Hepatocyte (in vitro differentiated cells): Measurements from ENCODE around the gene MED6. TPM values are rescaled to one million over a fixed set of nuclear protein-coding genes. Genes with fewer than 3 reads are reported as not detected.

ENCODE experiments used
- DNase-seq: peaks from one replicate; pipeline ENCODE4 v3.0.0-alpha.2; 2016; ENCODE audit warnings: low spot score
- H2AFZ ChIP-seq: fragments of 200-600 bp; sonication (generic); 2 replicates; pipeline ENCODE4 v1.6.0; 2016; ENCODE audit warnings: antibody characterized with exemption, mild to moderate bottlenecking
- H3K27ac ChIP-seq: fragments of 200-600 bp; sonication (generic); 2 replicates; pipeline ENCODE4 v1.5.1; 2016; ENCODE audit warnings: mild to moderate bottlenecking
- H3K27me3 ChIP-seq: fragments of 200-600 bp; sonication (generic); 2 replicates; pipeline ENCODE4 v1.6.1; 2016
- H3K36me3 ChIP-seq: fragments of 200-600 bp; sonication (generic); replicated peaks from 2 replicates; pipeline ENCODE4 v1.5.1; 2016; ENCODE audit warnings: low read depth; ENCODE audit not compliant: insufficient read depth
- H3K4me1 ChIP-seq: fragments of 200-600 bp; sonication (generic); 2 replicates; pipeline ENCODE4 v1.5.1; 2016; ENCODE audit warnings: mild to moderate bottlenecking, moderate library complexity; ENCODE audit not compliant: insufficient read depth
- H3K4me2 ChIP-seq: fragments of 200-600 bp; sonication (generic); 2 replicates; pipeline ENCODE4 v1.6.0; 2016
- H3K4me3 ChIP-seq: fragments of 200-600 bp; sonication (generic); 2 replicates; pipeline ENCODE4 v1.5.1; 2016; ENCODE audit warnings: mild to moderate bottlenecking
- H3K79me2 ChIP-seq: fragments of 200-600 bp; sonication (generic); 2 replicates; pipeline ENCODE4 v1.6.0; 2017; ENCODE audit warnings: mild to moderate bottlenecking
- H3K9me2 ChIP-seq: fragments of 200-600 bp; sonication (generic); replicated peaks from 2 replicates; pipeline ENCODE4 v1.6.0; 2017; ENCODE audit warnings: mild to moderate bottlenecking; ENCODE audit not compliant: insufficient read depth
- H3K9me3 ChIP-seq: fragments of 200-600 bp; sonication (generic); 2 replicates; pipeline ENCODE4 v1.5.1; 2016; ENCODE audit warnings: low read depth, mild to moderate bottlenecking
- H4K20me1 ChIP-seq: fragments of 200-600 bp; sonication (generic); 2 replicates; pipeline ENCODE4 v1.6.0; 2016; ENCODE audit warnings: mild to moderate bottlenecking; ENCODE audit not compliant: insufficient read depth, poor library complexity, severe bottlenecking
- CTCF ChIP-seq: fragments of 200-600 bp; sonication (generic); IDR thresholded peaks from 2 replicates; pipeline ENCODE4 v1.5.1; 2016; ENCODE audit warnings: antibody characterized with exemption, mild to moderate bottlenecking; ENCODE audit not compliant: poor library complexity
- EZH2 ChIP-seq: fragments of 200-600 bp; sonication (generic); IDR thresholded peaks from 2 replicates; pipeline ENCODE4 v1.6.1; 2016; ENCODE audit warnings: antibody characterized with exemption, mild to moderate bottlenecking, borderline replicate concordance
- EZH2phosphoT487 ChIP-seq: fragments of 200-600 bp; sonication (generic); IDR thresholded peaks from one replicate; pipeline ENCODE4 v1.6.1; 2018; ENCODE audit warnings: antibody characterized with exemption, mild to moderate bottlenecking, low read depth, moderate library complexity; ENCODE audit not compliant: unreplicated experiment, severe bottlenecking
- WGBS: methylation state at CpG from one replicate; pipeline ENCODE4 v1.1.6; 2016; ENCODE audit warnings: low lambda C conversion rate; ENCODE audit errors: missing lambda C conversion rate; 5-methylcytosine and 5-hydroxymethylcytosine counted together
- polyA plus RNA-seq: library from polyadenylated mRNA; unstranded; fragments of >200 nt; fragmentation: Nextera tagmentation; extraction: Ambion mirVana; gene quantifications from 2 replicates; pipeline ENCODE4 v1.2.1, GENCODE V29; 2016
- total RNA-seq: library from RNA; depleted of rRNA; stranded (reverse); fragments of >200 nt; gene quantifications from 2 replicates; pipeline ENCODE4 v1.2.3, GENCODE V29; 2014

The MED6 gene
- total RNA-seq (44.3 and 61.7 TPM in 2 replicates), polyA plus RNA-seq (41.1 and 41.7 TPM in 2 replicates)

- Histone ChIP-seq H3K36me3 (no peaks in the 10 kb centered on the region), H3K4me2 (peak within 1 kb of the TSS; percentile 92), H3K27ac (peak within 1 kb of the TSS; percentile 92), H3K4me3 (peak within 1 kb of the TSS; percentile 99), H3K9me3 (no peaks in the 10 kb centered on the region), H3K79me2 (peaks cover 47% of the 10 kb centered on the region), H3K4me1 (peaks cover 6% of the 10 kb centered on the region), H3K9me2 (no peaks in the 10 kb centered on the region), H2AFZ (peak within 1 kb of the TSS; percentile 98), H3K27me3 (no peaks in the 10 kb centered on the region), H4K20me1 (peaks cover 26% of the 10 kb centered on the region)
- TF ChIP-seq EZH2 (no peak), CTCF (no peak), EZH2phosphoT487 (no peak)
- under 1% methylated on average over 31 of the region's 43 CpGs for WGBS
- peak; percentile 97 for DNase-seq
These were observed at the start of gene MED6 for GRCh38 chr14:70600382-70601157. Gene MED6 (minus strand): TSS chr14:70600655. CDS start chr14:70600637, 18 bp downstream.

- no peak for DNase-seq
- Histone ChIP-seq H3K4me1 (no peaks in the 10 kb centered on the region), H3K4me2 (no peak overlapping the region), H3K36me3 (no peaks in the 10 kb centered on the region), H3K27ac (no peak overlapping the region), H2AFZ (no peak overlapping the region), H3K4me3 (no peak overlapping the region), H3K79me2 (peaks cover 6% of the 10 kb centered on the region), H3K9me3 (no peaks in the 10 kb centered on the region), H3K9me2 (no peaks in the 10 kb centered on the region), H3K27me3 (no peaks in the 10 kb centered on the region), H4K20me1 (no peaks in the 10 kb centered on the region)
- WGBS, result 95% methylated on average over 4 of the region's 4 CpGs
- no peak for TF ChIP-seq EZH2
- TF ChIP-seq EZH2phosphoT487, result no peak
- TF ChIP-seq CTCF, result no peak
These were observed 49.3 kb upstream of the MED6 start for GRCh38 chr14:70649803-70650202.

- Histone ChIP-seq H2AFZ (no peak overlapping the region), H3K4me1 (no peaks in the 10 kb centered on the region), H3K36me3 (no peaks in the 10 kb centered on the region), H3K79me2 (peaks cover 16% of the 10 kb centered on the region), H3K4me3 (no peak overlapping the region), H3K9me3 (no peaks in the 10 kb centered on the region), H4K20me1 (no peaks in the 10 kb centered on the region), H3K27ac (no peak overlapping the region), H3K27me3 (peaks cover 5% of the 10 kb centered on the region), H3K9me2 (no peaks in the 10 kb centered on the region), H3K4me2 (no peak overlapping the region)
- no peak for DNase-seq
- TF ChIP-seq EZH2, result no peak
- no peak for TF ChIP-seq CTCF
- no peak for TF ChIP-seq EZH2phosphoT487
These were observed 47.9 kb upstream of the MED6 start for GRCh38 chr14:70648346-70648745.
